ENCODE data around the gene FAP.

GRCh38 chr2:162217598-162217997, 25.6 kb downstream of the FAP start:
- no peak for TF ChIP-seq EZH2 (IDR thresholded peaks at IDR 0.05; ENCODE audit: borderline replicate concordance)
- no peak for TF ChIP-seq CTCF (IDR thresholded peaks at IDR 0.05; ENCODE audit: poor library complexity)

Data from hepatocyte (in vitro differentiated cells).